Thoracic aorta (tissue), 2 donors: Measurements from ENCODE around the gene ARMC10. TPM values are rescaled to one million over a fixed set of nuclear protein-coding genes. Genes with fewer than 3 reads are reported as not detected.
"Not testable (repeated sequence)": the region's sequence is repeated elsewhere in the genome, so short reads cannot be mapped to it uniquely, and the experiment has no call there.

Experiments
- ATAC-seq: fragments of 150-250 bp; one replicate; pipeline ENCODE4 v1.8.0; 2017; ENCODE audit warnings: low read depth; ENCODE audit not compliant: insufficient number of reproducible peaks, low FRiP score
- DNase-seq: peaks from one replicate; pipeline ENCODE4 v3.0.0-alpha.2; 2020; ENCODE audit warnings: low spot score
- H3K27ac ChIP-seq, 2 donors: fragments of 200-600 bp; sonication (generic); 1 replicate in 1 of 2; 2 replicates in 1 of 2; pipeline ENCODE4 v1.5.1; 2016; ENCODE audit warnings: mild to moderate bottlenecking in 2 of 2, moderate library complexity in 2 of 2
- H3K27me3 ChIP-seq: fragments of 200-600 bp; sonication (generic); replicated peaks from 2 replicates; pipeline ENCODE4 v1.6.0; 2016; ENCODE audit warnings: mild to moderate bottlenecking; ENCODE audit not compliant: insufficient read depth
- H3K36me3 ChIP-seq: fragments of 200-600 bp; sonication (generic); one replicate; pipeline ENCODE4 v1.5.1; 2016
- H3K4me1 ChIP-seq, 2 donors: fragments of 200-600 bp; sonication (generic); 1 replicate in 1 of 2; 2 replicates in 1 of 2; pipeline versions ENCODE4 v1.5.1 to v1.6.0; 2016; ENCODE audit warnings: low read depth in 2 of 2, mild to moderate bottlenecking in 1 of 2; ENCODE audit not compliant: control insufficient read depth in 1 of 2
- H3K4me3 ChIP-seq: fragments of 200-600 bp; sonication (generic); 2 replicates; pipeline ENCODE4 v1.5.1; 2016; ENCODE audit warnings: mild to moderate bottlenecking
- H3K9me3 ChIP-seq: fragments of 200-600 bp; sonication (generic); 2 replicates; pipeline ENCODE4 v1.5.1; 2016
- total RNA-seq, 2 donors: library from RNA; depleted of rRNA; stranded (reverse); fragments of >200 nt; gene quantifications; one replicate each; pipeline versions ENCODE4 v1.1.0 to v1.2.3, GENCODE V29; 2016
- TF ChIP-seq, protein P1 (sequence below): fragments of 200-600 bp; sonication (generic); IDR thresholded peaks from one replicate; pipeline ENCODE4 v1.5.1; 2019; ENCODE audit warnings: antibody characterized with exemption

Gene ARMC10
- total RNA-seq, 2 donors from 2014 or later, result 46.7 to 49.4 TPM

DNA sequence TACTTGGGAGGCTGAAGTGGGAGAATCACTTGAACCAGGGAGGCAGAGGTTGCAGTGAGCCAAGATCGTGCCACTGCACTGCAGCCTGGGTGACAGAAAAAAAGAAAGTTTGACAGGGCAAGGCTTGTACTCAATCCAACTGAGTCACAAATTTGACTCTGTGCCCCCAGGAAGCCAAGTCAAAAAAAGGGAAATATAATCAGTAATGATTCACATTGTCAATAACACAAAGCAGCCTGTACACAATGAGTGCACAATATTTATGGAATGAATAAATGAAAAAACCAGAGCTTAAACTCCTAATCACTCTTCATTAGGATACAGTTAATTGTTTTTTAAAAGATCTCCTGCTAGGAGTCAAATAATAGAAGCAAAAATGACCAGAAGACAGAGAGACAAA is 67.6 kb downstream of the ARMC10 start:
- ATAC-seq (no peak), DNase-seq (no peak)
- H3K9me3 ChIP-seq, result no peaks in the 10 kb centered on the region
- no peak overlapping the region for H3K27ac ChIP-seq
- H3K36me3 ChIP-seq, result no peaks in the 10 kb centered on the region
- H3K4me3 ChIP-seq, result no peak overlapping the region
- no peaks in the 10 kb centered on the region for H3K27me3 ChIP-seq
- peaks cover 13 to 34% of the 10 kb centered on the region in 2 donors for H3K4me1 ChIP-seq
- TF ChIP-seq, protein P1, sequence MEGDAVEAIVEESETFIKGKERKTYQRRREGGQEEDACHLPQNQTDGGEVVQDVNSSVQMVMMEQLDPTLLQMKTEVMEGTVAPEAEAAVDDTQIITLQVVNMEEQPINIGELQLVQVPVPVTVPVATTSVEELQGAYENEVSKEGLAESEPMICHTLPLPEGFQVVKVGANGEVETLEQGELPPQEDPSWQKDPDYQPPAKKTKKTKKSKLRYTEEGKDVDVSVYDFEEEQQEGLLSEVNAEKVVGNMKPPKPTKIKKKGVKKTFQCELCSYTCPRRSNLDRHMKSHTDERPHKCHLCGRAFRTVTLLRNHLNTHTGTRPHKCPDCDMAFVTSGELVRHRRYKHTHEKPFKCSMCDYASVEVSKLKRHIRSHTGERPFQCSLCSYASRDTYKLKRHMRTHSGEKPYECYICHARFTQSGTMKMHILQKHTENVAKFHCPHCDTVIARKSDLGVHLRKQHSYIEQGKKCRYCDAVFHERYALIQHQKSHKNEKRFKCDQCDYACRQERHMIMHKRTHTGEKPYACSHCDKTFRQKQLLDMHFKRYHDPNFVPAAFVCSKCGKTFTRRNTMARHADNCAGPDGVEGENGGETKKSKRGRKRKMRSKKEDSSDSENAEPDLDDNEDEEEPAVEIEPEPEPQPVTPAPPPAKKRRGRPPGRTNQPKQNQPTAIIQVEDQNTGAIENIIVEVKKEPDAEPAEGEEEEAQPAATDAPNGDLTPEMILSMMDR, result no peak

DNA sequence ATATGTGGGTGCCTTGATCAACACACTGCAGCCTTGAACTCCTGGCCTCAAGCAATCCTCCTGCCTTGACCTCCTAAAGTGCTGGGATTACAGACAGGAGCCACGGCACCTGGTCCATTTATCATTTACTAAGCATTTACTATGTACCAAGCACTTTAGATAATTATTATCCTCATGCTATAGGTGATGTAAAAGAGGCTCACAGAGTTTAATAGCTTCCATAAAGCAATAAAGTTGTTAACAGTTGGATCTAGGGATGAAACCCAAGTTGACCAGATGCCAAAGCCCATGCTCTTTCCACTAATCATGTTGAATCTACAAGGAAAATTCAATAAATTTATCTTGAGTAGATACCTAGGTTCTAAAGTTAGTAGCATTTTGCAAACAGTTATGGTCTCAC is 68.9 kb downstream of the ARMC10 start:
- H3K27me3 ChIP-seq, result no peaks in the 10 kb centered on the region
- no peaks in the 10 kb centered on the region for H3K36me3 ChIP-seq
- H3K27ac ChIP-seq, result no peak overlapping the region
- ATAC-seq (no peak), DNase-seq (no peak)
- no peaks in the 10 kb centered on the region for H3K9me3 ChIP-seq
- TF ChIP-seq, protein P1, result no peak
- H3K4me1 ChIP-seq, result peaks cover 13 to 34% of the 10 kb centered on the region in 2 donors
- no peak overlapping the region for H3K4me3 ChIP-seq

DNA sequence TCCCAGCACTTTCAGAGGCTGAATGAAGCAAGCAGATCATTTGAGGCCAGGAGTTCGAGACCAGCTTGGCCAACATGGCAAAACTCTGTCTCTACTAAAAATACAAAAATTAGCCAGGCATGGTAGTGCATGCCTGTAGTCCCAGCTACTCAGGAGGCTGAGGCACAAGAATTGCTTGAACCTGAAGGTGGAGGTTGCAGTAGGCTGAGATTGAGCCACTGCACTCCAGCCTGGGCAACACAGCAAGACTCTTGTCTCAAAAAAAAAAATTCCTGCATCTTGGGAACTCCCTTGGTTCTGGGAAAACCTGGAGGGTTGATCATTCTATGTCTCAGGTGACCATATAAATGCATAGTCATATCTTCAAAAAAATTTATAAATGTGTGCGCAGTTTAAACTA is 69.8 kb downstream of the ARMC10 start:
- H3K27me3 ChIP-seq, ATAC-seq, H3K4me3 ChIP-seq, H3K36me3 ChIP-seq, H3K9me3 ChIP-seq, H3K27ac ChIP-seq, DNase-seq: not testable (repeated sequence)
- peaks cover 13 to 30% of the 10 kb centered on the region in 2 donors for H3K4me1 ChIP-seq

DNA sequence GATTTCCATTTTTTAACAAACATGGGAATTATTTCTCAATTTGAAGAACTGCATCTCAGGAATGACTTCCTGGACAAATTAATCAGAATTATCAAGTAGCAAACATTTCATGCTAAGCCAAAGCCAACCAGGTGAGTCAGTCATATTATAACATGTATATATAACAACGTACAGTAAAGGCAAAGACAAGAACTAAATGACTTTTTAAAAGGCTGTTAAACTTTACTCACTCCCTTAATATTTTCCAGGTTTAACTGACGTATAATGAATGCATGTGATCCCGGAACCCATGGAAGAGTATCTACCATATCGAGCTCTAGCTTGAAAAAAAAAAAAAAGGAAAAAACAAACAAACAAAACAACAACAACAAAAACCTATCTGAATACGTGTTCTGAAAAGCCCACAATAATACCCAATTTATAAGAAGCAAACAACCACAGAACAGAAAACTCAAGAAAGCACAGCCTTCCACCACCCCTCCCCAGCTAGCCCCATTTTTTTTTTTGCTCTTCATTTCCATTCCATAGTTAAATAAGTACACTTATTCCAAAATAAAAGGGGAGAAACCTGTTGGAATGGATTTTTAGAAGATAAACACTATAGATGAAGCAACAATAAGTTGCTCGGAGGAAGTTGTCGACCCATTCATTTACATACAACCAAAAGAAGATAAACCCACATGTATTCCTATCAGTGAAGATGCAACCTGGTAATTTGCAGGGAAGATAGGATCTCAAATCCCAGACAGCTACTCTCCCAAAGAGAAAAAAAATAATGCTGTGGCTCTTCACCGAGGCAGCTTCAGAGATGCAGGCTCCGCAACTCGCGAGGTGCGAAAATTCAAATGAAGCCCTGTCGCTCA is 73.4 kb downstream of the ARMC10 start:
- Histone ChIP-seq H3K9me3 (no peaks in the 10 kb centered on the region), H3K27ac (peak overlapping the region; percentile 76 to 86)

More for the DNA sequence above, 73.4 kb downstream of the ARMC10 start:
- H3K36me3 ChIP-seq, result no peaks in the 10 kb centered on the region
- H3K4me3 ChIP-seq, result peak overlapping the region; percentile 97
- TF ChIP-seq, protein P1, result no peak
- no peak for DNase-seq
- no peak for ATAC-seq
- peaks cover 3 to 14% of the 10 kb centered on the region in 2 donors for H3K4me1 ChIP-seq
- no peaks in the 10 kb centered on the region for H3K27me3 ChIP-seq

Other genes with a start within 250 kb of the ARMC10 start
- 10 to 100 TPM; 22.3 to 24.6 TPM for gene LRRC17, start 162.1 kb upstream of the ARMC10 start, total RNA-seq
- gene FBXL13, start 344 bp upstream of the ARMC10 start, total RNA-seq, result 1 to 10 TPM in 1 of 2 donors, under 1 TPM in 1; 0.95 to 2.5 TPM
- 10 to 100 TPM; 10.7 to 27.7 TPM for gene NAPEPLD, start 74.0 kb downstream of the ARMC10 start, total RNA-seq
- gene PMPCB, start 222.3 kb downstream of the ARMC10 start, total RNA-seq, result 10 to 100 TPM; 37.8 to 42.0 TPM